SK-N-SH (cell line): ENCODE data around the gene ACOT7.

Experiments used
- EZH2phosphoT487 ChIP-seq: fragments of 200-600 bp; sonication (generic); IDR thresholded peaks from 2 replicates; pipeline ENCODE4 v1.6.1; 2017; ENCODE audit warnings: low read depth, mixed run types, mild to moderate bottlenecking, antibody characterized with exemption, moderate library complexity, borderline replicate concordance
- FOXM1 ChIP-seq: IDR thresholded peaks from 2 replicates; pipeline ENCODE4 v1.4.0; 2012; ENCODE audit warnings: low read depth, mild to moderate bottlenecking
- POLR2AphosphoS5 ChIP-seq: IDR thresholded peaks from 2 replicates; pipeline ENCODE4 v1.6.1; 2012; ENCODE audit warnings: low read depth, low read length
- SMC3 ChIP-seq: IDR thresholded peaks from 2 replicates; pipeline ENCODE4 v1.6.1; 2012; ENCODE audit warnings: low read depth, low read length, improper control_type of control experiment
- TAF1 ChIP-seq: IDR thresholded peaks from 2 replicates; pipeline ENCODE4 v1.6.1; 2012; ENCODE audit warnings: low read depth, mild to moderate bottlenecking, low read length, moderate library complexity, borderline replicate concordance
- TCF12 ChIP-seq: IDR thresholded peaks from 2 replicates; pipeline ENCODE4 v1.4.0; 2012
- TF ChIP-seq, protein P1 (sequence below): fragments of 200-600 bp; sonication (generic); IDR thresholded peaks from 2 replicates; pipeline ENCODE4 v1.6.1; 2017; ENCODE audit warnings: antibody characterized with exemption, mild to moderate bottlenecking, moderate library complexity
- TF ChIP-seq, protein P2 (sequence below): IDR thresholded peaks from 2 replicates; pipeline ENCODE4 v1.4.0; 2012; ENCODE audit warnings: low read depth, borderline replicate concordance
- TF ChIP-seq, protein P3 (sequence below): IDR thresholded peaks from 2 replicates; pipeline ENCODE4; 2012

DNA sequence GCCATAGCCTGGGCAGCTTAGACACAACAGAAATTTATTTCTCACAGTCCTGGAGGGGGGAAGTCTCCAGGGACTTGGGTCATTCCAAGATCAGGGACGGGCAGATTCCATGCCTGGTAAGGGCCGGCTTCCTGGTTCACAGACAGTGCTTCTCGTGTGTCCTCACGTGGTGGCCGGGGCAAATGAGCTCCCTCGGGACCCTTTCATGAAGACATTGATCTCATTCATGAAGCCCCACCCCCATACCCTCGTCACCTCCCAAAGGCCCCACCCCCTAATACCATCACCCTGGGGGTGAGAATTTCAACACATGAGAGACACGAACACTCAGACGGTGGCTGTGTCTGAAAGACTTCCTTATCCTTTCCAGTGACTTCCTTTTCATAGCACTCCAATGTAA lies 51.5 kb downstream of the ACOT7 start:
- TF ChIP-seq TAF1 = no peak
- no peak for TF ChIP-seq TCF12
- TF ChIP-seq, protein P1, sequence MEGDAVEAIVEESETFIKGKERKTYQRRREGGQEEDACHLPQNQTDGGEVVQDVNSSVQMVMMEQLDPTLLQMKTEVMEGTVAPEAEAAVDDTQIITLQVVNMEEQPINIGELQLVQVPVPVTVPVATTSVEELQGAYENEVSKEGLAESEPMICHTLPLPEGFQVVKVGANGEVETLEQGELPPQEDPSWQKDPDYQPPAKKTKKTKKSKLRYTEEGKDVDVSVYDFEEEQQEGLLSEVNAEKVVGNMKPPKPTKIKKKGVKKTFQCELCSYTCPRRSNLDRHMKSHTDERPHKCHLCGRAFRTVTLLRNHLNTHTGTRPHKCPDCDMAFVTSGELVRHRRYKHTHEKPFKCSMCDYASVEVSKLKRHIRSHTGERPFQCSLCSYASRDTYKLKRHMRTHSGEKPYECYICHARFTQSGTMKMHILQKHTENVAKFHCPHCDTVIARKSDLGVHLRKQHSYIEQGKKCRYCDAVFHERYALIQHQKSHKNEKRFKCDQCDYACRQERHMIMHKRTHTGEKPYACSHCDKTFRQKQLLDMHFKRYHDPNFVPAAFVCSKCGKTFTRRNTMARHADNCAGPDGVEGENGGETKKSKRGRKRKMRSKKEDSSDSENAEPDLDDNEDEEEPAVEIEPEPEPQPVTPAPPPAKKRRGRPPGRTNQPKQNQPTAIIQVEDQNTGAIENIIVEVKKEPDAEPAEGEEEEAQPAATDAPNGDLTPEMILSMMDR = no peak
- TF ChIP-seq, protein P2, sequence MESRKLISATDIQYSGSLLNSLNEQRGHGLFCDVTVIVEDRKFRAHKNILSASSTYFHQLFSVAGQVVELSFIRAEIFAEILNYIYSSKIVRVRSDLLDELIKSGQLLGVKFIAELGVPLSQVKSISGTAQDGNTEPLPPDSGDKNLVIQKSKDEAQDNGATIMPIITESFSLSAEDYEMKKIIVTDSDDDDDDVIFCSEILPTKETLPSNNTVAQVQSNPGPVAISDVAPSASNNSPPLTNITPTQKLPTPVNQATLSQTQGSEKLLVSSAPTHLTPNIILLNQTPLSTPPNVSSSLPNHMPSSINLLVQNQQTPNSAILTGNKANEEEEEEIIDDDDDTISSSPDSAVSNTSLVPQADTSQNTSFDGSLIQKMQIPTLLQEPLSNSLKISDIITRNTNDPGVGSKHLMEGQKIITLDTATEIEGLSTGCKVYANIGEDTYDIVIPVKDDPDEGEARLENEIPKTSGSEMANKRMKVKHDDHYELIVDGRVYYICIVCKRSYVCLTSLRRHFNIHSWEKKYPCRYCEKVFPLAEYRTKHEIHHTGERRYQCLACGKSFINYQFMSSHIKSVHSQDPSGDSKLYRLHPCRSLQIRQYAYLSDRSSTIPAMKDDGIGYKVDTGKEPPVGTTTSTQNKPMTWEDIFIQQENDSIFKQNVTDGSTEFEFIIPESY = no peak
- TF ChIP-seq SMC3 = no peak
- TF ChIP-seq EZH2phosphoT487 = no peak
- TF ChIP-seq, protein P3, sequence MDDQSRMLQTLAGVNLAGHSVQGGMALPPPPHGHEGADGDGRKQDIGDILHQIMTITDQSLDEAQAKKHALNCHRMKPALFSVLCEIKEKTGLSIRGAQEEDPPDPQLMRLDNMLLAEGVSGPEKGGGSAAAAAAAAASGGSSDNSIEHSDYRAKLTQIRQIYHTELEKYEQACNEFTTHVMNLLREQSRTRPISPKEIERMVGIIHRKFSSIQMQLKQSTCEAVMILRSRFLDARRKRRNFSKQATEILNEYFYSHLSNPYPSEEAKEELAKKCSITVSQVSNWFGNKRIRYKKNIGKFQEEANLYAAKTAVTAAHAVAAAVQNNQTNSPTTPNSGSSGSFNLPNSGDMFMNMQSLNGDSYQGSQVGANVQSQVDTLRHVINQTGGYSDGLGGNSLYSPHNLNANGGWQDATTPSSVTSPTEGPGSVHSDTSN = no peak
- TF ChIP-seq FOXM1 = no peak
- TF ChIP-seq POLR2AphosphoS5 = no peak
